HepG2 (cell line): Measurements from ENCODE around the gene PHAX. TPM values are rescaled to one million over a fixed set of nuclear protein-coding genes. Genes with fewer than 3 reads are reported as not detected.

Source experiments
- ATF1 ChIP-seq: IDR thresholded peaks from 2 replicates; pipeline ENCODE4 v1.6.1; 2016; ENCODE audit warnings: mild to moderate bottlenecking, control low read depth
- ATM ChIP-seq: fragments of 450-650 bp; IDR thresholded peaks from 2 replicates; pipeline ENCODE4 v1.7.1; 2017; ENCODE audit warnings: mild to moderate bottlenecking, borderline replicate concordance
- CEBPB ChIP-seq: IDR thresholded peaks from 2 replicates; pipeline ENCODE4 v1.6.1; 2011; ENCODE audit warnings: low read depth, low read length, improper control_type of control experiment, borderline replicate concordance
- GPN1 ChIP-seq: sonication (generic); formaldehyde crosslinking; IDR thresholded peaks from 2 replicates; pipeline ENCODE4 v1.5.1; 2020; ENCODE audit warnings: missing genetic modification reagents, borderline replicate concordance
- GTF3A ChIP-seq: sonication (generic); formaldehyde crosslinking; conservative IDR thresholded peaks from 2 replicates; pipeline ENCODE4 v1.4.0; 2020; ENCODE audit warnings: mild to moderate bottlenecking, missing genetic modification reagents
- HOXA9 ChIP-seq: sonication (generic); formaldehyde crosslinking; IDR thresholded peaks from 2 replicates; pipeline ENCODE4 v1.8.1; 2022; ENCODE audit warnings: missing genetic modification reagents, mild to moderate bottlenecking, moderate library complexity, borderline replicate concordance
- KDM1A ChIP-seq: IDR thresholded peaks from 2 replicates; pipeline ENCODE4 v1.6.1; 2016; ENCODE audit warnings: missing compliant biosample characterization
- KLF16 ChIP-seq, 2 experiments: sonication (generic) in 1 of 2; formaldehyde crosslinking in 1 of 2; IDR thresholded peaks; 2 replicates each; pipeline versions ENCODE4 v1.6.1 to v1.8.0; 2016 to 2023; ENCODE audit warnings: missing genetic modification reagents in 2 of 2, missing compliant biosample characterization in 1 of 2
- MAZ ChIP-seq, 2 experiments: sonication (generic) in 1 of 2; formaldehyde crosslinking in 1 of 2; IDR thresholded peaks; 2 replicates each; pipeline versions ENCODE4 v1.5.0 to v1.6.1; 2012 to 2020; ENCODE audit warnings: low read depth in 2 of 2, mild to moderate bottlenecking in 2 of 2, borderline replicate concordance in 1 of 2, improper control_type of control experiment in 1 of 2, low read length in 1 of 2, missing genetic modification reagents in 1 of 2, moderate library complexity in 1 of 2
- MED13 ChIP-seq: sonication (generic); formaldehyde crosslinking; IDR thresholded peaks from 2 replicates; pipeline ENCODE4 v1.5.0; 2020; ENCODE audit warnings: missing genetic modification reagents
- MLLT10 ChIP-seq: sonication (generic); formaldehyde crosslinking; IDR thresholded peaks from 2 replicates; pipeline ENCODE4 v1.4.0; 2020; ENCODE audit warnings: missing genetic modification reagents
- RARG ChIP-seq: sonication (generic); formaldehyde crosslinking; IDR thresholded peaks from 2 replicates; pipeline ENCODE4 v1.4.0; 2020; ENCODE audit warnings: low read depth, mild to moderate bottlenecking, missing genetic modification reagents
- RNF2 ChIP-seq: fragments of 450-650 bp; conservative IDR thresholded peaks from 2 replicates; pipeline ENCODE4 v1.6.1; 2016; ENCODE audit warnings: low read depth
- SALL2 ChIP-seq: sonication (generic); formaldehyde crosslinking; IDR thresholded peaks from 2 replicates; pipeline ENCODE4 v1.8.1; 2023; ENCODE audit warnings: mild to moderate bottlenecking, missing genetic modification reagents, inconsistent platforms
- SRY ChIP-seq: sonication (generic); formaldehyde crosslinking; IDR thresholded peaks from 2 replicates; pipeline ENCODE4 v1.8.0; 2022; ENCODE audit warnings: mild to moderate bottlenecking, missing genetic modification reagents
- SSRP1 ChIP-seq: IDR thresholded peaks from 2 replicates; pipeline ENCODE4 v1.6.1; 2016; ENCODE audit warnings: control low read depth
- TEAD2 ChIP-seq: sonication (generic); formaldehyde crosslinking; IDR thresholded peaks from 2 replicates; pipeline ENCODE4 v1.9.0; 2021; ENCODE audit warnings: missing genetic modification reagents
- ZBTB44 ChIP-seq: sonication (generic); formaldehyde crosslinking; IDR thresholded peaks from 2 replicates; pipeline ENCODE4 v1.4.0; 2020; ENCODE audit warnings: missing genetic modification reagents
- ZNF121 ChIP-seq: sonication (generic); formaldehyde crosslinking; IDR thresholded peaks from 2 replicates; pipeline ENCODE4 v1.5.0; 2020; ENCODE audit warnings: mild to moderate bottlenecking, missing genetic modification reagents
- ZNF138 ChIP-seq: sonication (generic); formaldehyde crosslinking; IDR thresholded peaks from 2 replicates; pipeline ENCODE4 v1.5.0; 2020; ENCODE audit warnings: mild to moderate bottlenecking, low read depth, missing genetic modification reagents
- ZNF17 ChIP-seq: sonication (generic); formaldehyde crosslinking; IDR thresholded peaks from 2 replicates; pipeline ENCODE4 v1.5.0; 2020; ENCODE audit warnings: mild to moderate bottlenecking, missing genetic modification reagents
- ZNF333 ChIP-seq: sonication (generic); formaldehyde crosslinking; IDR thresholded peaks from 2 replicates; pipeline ENCODE4 v1.4.0; 2020; ENCODE audit warnings: mild to moderate bottlenecking, missing genetic modification reagents, borderline replicate concordance
- ZSCAN12 ChIP-seq: sonication (generic); formaldehyde crosslinking; IDR thresholded peaks from 2 replicates; pipeline ENCODE4 v1.9.0; 2021; ENCODE audit warnings: mild to moderate bottlenecking, missing genetic modification reagents
- polyA plus RNA-seq, 8 experiments: library from polyadenylated mRNA; depleted of rRNA in 3 of 8; stranded (reverse) in 7 of 8; unstranded in 1 of 8; fragments of >200 nt; fragmentation: Illumina TruSeq in 4 of 8; extraction: Trizol in 4 of 8; gene quantifications; 2 replicates each; pipeline versions ENCODE4 v1.2.1 to v1.2.3, GENCODE V29; 2011 to 2016; ENCODE audit warnings: low read depth in 4 of 8, missing spikeins in 1 of 8, mixed read lengths in 1 of 8; ENCODE audit not compliant: insufficient read depth in 1 of 8
- total RNA-seq, 5 experiments: library from RNA; depleted of rRNA; stranded (reverse); fragments of >200 nt; fragmentation: Illumina TruSeq; extraction: Trizol; gene quantifications; 2 replicates each; pipeline ENCODE4 v1.2.3, GENCODE V29; 2016; ENCODE audit warnings: low read depth in 1 of 5
- TF ChIP-seq, protein P1 (sequence below): sonication (generic); formaldehyde crosslinking; conservative IDR thresholded peaks from 2 replicates; pipeline ENCODE4 v1.4.0; 2020; ENCODE audit warnings: missing genetic modification reagents
- TF ChIP-seq, protein P2 (sequence below): sonication (generic); formaldehyde crosslinking; IDR thresholded peaks from 2 replicates; pipeline ENCODE4 v1.9.0; 2021; ENCODE audit warnings: missing genetic modification reagents, borderline replicate concordance
- TF ChIP-seq, protein P3 (sequence below): sonication (generic); formaldehyde crosslinking; IDR thresholded peaks from 2 replicates; pipeline ENCODE4 v1.4.0; 2020; ENCODE audit warnings: mild to moderate bottlenecking, missing genetic modification reagents

Gene PHAX
- total and polyA plus RNA-seq, 2 of the 13 experiments (the other 11 are each of a cell fraction or from before 2014, with no cell fraction given) = 20.0 to 59.7 TPM

GRCh38 chr5:126600631-126601511, at the start of gene PHAX (continued):
- no peak for TF ChIP-seq GTF3A (CRISPR knock-in tag)
- TF ChIP-seq SRY (CRISPR knock-in tag) = no peak; the same call in 1 of the 2 replicates
- peak; percentile 41; the same call in 1 of the 2 replicates for TF ChIP-seq HOXA9 (CRISPR knock-in tag)
- TF ChIP-seq SSRP1 (CRISPR knock-in tag) = no peak; the same call in 1 of the 2 replicates
- TF ChIP-seq KDM1A (CRISPR knock-in tag) = no peak
- no peak for TF ChIP-seq ATF1 (CRISPR knock-in tag)
- no peak for TF ChIP-seq CEBPB
- TF ChIP-seq MLLT10 (CRISPR knock-in tag) = no peak
- TF ChIP-seq, protein P1, sequence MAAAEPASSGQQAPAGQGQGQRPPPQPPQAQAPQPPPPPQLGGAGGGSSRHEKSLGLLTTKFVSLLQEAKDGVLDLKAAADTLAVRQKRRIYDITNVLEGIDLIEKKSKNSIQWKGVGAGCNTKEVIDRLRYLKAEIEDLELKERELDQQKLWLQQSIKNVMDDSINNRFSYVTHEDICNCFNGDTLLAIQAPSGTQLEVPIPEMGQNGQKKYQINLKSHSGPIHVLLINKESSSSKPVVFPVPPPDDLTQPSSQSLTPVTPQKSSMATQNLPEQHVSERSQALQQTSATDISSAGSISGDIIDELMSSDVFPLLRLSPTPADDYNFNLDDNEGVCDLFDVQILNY (CRISPR knock-in tag) = peak; percentile 63; the same call in 1 of the 2 replicates
- no peak for TF ChIP-seq MAZ (IDR thresholded peaks at IDR 0.05; ENCODE audit: borderline replicate concordance, low read depth, low read length)
- peak; percentile 68; the same call in 1 of the 2 replicates for TF ChIP-seq MAZ (CRISPR knock-in tag; IDR thresholded peaks at IDR 0.05; ENCODE audit: low read depth)
- 0 out of 2 replicates have a peak, but pooled peaks have one; percentile 48 for TF ChIP-seq SALL2 (CRISPR knock-in tag)
- TF ChIP-seq ZNF121 = 0 out of 2 replicates have a peak, but pooled peaks have one; percentile 16
- TF ChIP-seq GPN1 (CRISPR knock-in tag) = 0 out of 2 replicates have a peak, but pooled peaks have one; percentile 77
- TF ChIP-seq ZNF17 = no peak
- TF ChIP-seq ZNF333 (CRISPR knock-in tag) = 0 out of 2 replicates have a peak, but pooled peaks have one; percentile 33
- no peak for TF ChIP-seq RARG (CRISPR knock-in tag)
- no peak for TF ChIP-seq RNF2
- TF ChIP-seq TEAD2 = no peak
- no peak for TF ChIP-seq ZNF138 (CRISPR knock-in tag)
- TF ChIP-seq, protein P2, sequence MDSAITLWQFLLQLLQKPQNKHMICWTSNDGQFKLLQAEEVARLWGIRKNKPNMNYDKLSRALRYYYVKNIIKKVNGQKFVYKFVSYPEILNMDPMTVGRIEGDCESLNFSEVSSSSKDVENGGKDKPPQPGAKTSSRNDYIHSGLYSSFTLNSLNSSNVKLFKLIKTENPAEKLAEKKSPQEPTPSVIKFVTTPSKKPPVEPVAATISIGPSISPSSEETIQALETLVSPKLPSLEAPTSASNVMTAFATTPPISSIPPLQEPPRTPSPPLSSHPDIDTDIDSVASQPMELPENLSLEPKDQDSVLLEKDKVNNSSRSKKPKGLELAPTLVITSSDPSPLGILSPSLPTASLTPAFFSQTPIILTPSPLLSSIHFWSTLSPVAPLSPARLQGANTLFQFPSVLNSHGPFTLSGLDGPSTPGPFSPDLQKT (CRISPR knock-in tag) = peak; percentile 62; the same call in 1 of the 2 replicates
- TF ChIP-seq, protein P3, sequence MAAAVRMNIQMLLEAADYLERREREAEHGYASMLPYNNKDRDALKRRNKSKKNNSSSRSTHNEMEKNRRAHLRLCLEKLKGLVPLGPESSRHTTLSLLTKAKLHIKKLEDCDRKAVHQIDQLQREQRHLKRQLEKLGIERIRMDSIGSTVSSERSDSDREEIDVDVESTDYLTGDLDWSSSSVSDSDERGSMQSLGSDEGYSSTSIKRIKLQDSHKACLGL = peak; percentile 88
- no peak for TF ChIP-seq ATM
- TF ChIP-seq KLF16 (CRISPR knock-in tag; IDR thresholded peaks at IDR 0.05) = peak; percentile 45 to 92; a peak in 2 of 4 replicates
- no peak; the same call in 1 of the 2 replicates for TF ChIP-seq ZSCAN12 (CRISPR knock-in tag)
- TF ChIP-seq ZBTB44 (CRISPR knock-in tag) = no peak
- no peak for TF ChIP-seq MED13 (CRISPR knock-in tag)
